Neural crest cell (in vitro differentiated cells): ENCODE results near the gene IGFBP5. TPM values are rescaled to one million over a fixed set of nuclear protein-coding genes. Genes with fewer than 3 reads are reported as not detected.

Experiments used
- DNase-seq: peaks from one replicate; pipeline ENCODE4 v3.0.0; 2021; ENCODE audit warnings: low read depth, mixed read lengths, low spot score
- H3K27ac Mint-ChIP-seq: one replicate; pipeline ENCODE4 v1.8.0; 2021; ENCODE audit warnings: mild to moderate bottlenecking, mixed read lengths; ENCODE audit not compliant: unreplicated experiment
- H3K27me3 Mint-ChIP-seq: 2 replicates; pipeline ENCODE4 v1.8.0; 2021; ENCODE audit warnings: low read depth, mild to moderate bottlenecking, mixed read lengths
- H3K36me3 Mint-ChIP-seq: 2 replicates; pipeline ENCODE4 v1.8.0; 2021; ENCODE audit warnings: low read depth, mild to moderate bottlenecking, mixed read lengths
- H3K4me1 Mint-ChIP-seq: 2 replicates; pipeline ENCODE4 v1.8.0; 2021; ENCODE audit warnings: mixed read lengths
- H3K4me3 Mint-ChIP-seq: one replicate; pipeline ENCODE4 v1.8.0; 2021; ENCODE audit warnings: mild to moderate bottlenecking, mixed read lengths
- H3K9me3 Mint-ChIP-seq: 2 replicates; pipeline ENCODE4 v1.8.0; 2021; ENCODE audit warnings: mixed read lengths
- CTCF ChIP-seq: fragments of 200-600 bp; sonication (generic); conservative IDR thresholded peaks from 2 replicates; pipeline ENCODE4 v1.5.0; 2021; ENCODE audit warnings: antibody characterized with exemption, mild to moderate bottlenecking
- total RNA-seq: library from RNA; stranded (reverse); gene quantifications from 2 replicates; pipeline ENCODE4 v1.2.1, GENCODE V29; 2021

Gene IGFBP5
- total RNA-seq, 1 donor from 2014 or later: 140 TPM

- Mint-ChIP-seq H3K27me3 (no peaks in the 10 kb centered on the region), H3K27ac (no peak overlapping the region), H3K4me3 (no peak overlapping the region), H3K9me3 (no peaks in the 10 kb centered on the region), H3K4me1 (peaks cover 36% of the 10 kb centered on the region), H3K36me3 (peaks cover 22% of the 10 kb centered on the region)
- TF ChIP-seq CTCF: no peak
- no peak for DNase-seq
Observed at GRCh38 chr2:216676630-216677029, 18.7 kb downstream of the IGFBP5 start.

GRCh38 chr2:216674376-216674775, 21.0 kb downstream of the IGFBP5 start:
- Mint-ChIP-seq H3K4me1 (peaks cover 14% of the 10 kb centered on the region), H3K27me3 (peaks cover 4% of the 10 kb centered on the region), H3K36me3 (peaks cover 19% of the 10 kb centered on the region), H3K4me3 (no peak overlapping the region), H3K27ac (peak overlapping the region; percentile 57), H3K9me3 (no peaks in the 10 kb centered on the region)
- no peak for TF ChIP-seq CTCF
- DNase-seq: no peak

GRCh38 chr2:216673609-216674008, 21.7 kb downstream of the IGFBP5 start:
- Mint-ChIP-seq H3K36me3 (peaks cover 16% of the 10 kb centered on the region), H3K9me3 (no peaks in the 10 kb centered on the region), H3K27ac (no peak overlapping the region), H3K27me3 (peaks cover 8% of the 10 kb centered on the region), H3K4me1 (peaks cover 9% of the 10 kb centered on the region), H3K4me3 (no peak overlapping the region)
- DNase-seq: no peak
- TF ChIP-seq CTCF: no peak

- Mint-ChIP-seq H3K4me3 (no peak overlapping the region), H3K9me3 (no peaks in the 10 kb centered on the region), H3K4me1 (peaks cover 9% of the 10 kb centered on the region), H3K36me3 (peaks cover 16% of the 10 kb centered on the region), H3K27ac (peak overlapping the region; percentile 35), H3K27me3 (peaks cover 8% of the 10 kb centered on the region)
- no peak for DNase-seq
- TF ChIP-seq CTCF: no peak
Observed at GRCh38 chr2:216673021-216673420, 22.3 kb downstream of the IGFBP5 start.

- Mint-ChIP-seq H3K9me3 (no peaks in the 10 kb centered on the region), H3K27ac (peak overlapping the region; percentile 71), H3K36me3 (peaks cover 17% of the 10 kb centered on the region), H3K27me3 (peaks cover 8% of the 10 kb centered on the region), H3K4me3 (peak overlapping the region; percentile 27), H3K4me1 (peaks cover 4% of the 10 kb centered on the region)
- DNase-seq: no peak
- TF ChIP-seq CTCF: no peak
Observed at GRCh38 chr2:216672466-216672865, 22.9 kb downstream of the IGFBP5 start.
